Activated CD4-positive, alpha-beta T cell treated with anti-CD3 and anti-CD28 coated beads, Interleukin-2, amount 10 ng/mL, durations not matched to agents 7 days and 5 days (primary cell): ENCODE measurements around the gene CISD3. TPM values are rescaled to one million over a fixed set of nuclear protein-coding genes. Genes with fewer than 3 reads are reported as not detected.

Source experiments
- CTCF ChIA-PET: fragments of 350-600 bp; sonication (Branson Sonifier 250); formaldehyde crosslinking; loops from one replicate; lab custom pipeline; 2021; ENCODE audit warnings: antibody characterized with exemption; lab: Charles Lee
- POLR2A ChIA-PET: fragments of 350-600 bp; sonication (Branson Sonifier 250); formaldehyde crosslinking; loops from one replicate; lab custom pipeline; 2021; ENCODE audit warnings: antibody characterized with exemption; lab: Charles Lee
- DNase-seq: peaks from one replicate; pipeline ENCODE4 v3.0.0-alpha.2; 2020
- H3K27ac Mint-ChIP-seq: one replicate; pipeline ENCODE4 v1.8.0; 2021; ENCODE audit warnings: mild to moderate bottlenecking, moderate library complexity, mixed read lengths
- H3K27me3 Mint-ChIP-seq: one replicate; pipeline ENCODE4 v1.8.0; 2021; ENCODE audit warnings: mixed read lengths
- H3K36me3 Mint-ChIP-seq: one replicate; pipeline ENCODE4 v1.8.0; 2021; ENCODE audit warnings: low read depth, mixed read lengths
- H3K4me1 Mint-ChIP-seq: one replicate; pipeline ENCODE4 v1.8.0; 2021; ENCODE audit warnings: mixed read lengths
- H3K4me3 Mint-ChIP-seq: one replicate; pipeline ENCODE4 v1.8.0; 2021; ENCODE audit warnings: mild to moderate bottlenecking, moderate library complexity, mixed read lengths
- H3K9me3 Mint-ChIP-seq: one replicate; pipeline ENCODE4 v1.8.0; 2021; ENCODE audit warnings: mixed read lengths
- total RNA-seq, 2 experiments: library from RNA; stranded (reverse); gene quantifications; one replicate each; pipeline ENCODE4 v1.2.3, GENCODE V29; 2021

CISD3 gene, protein sequence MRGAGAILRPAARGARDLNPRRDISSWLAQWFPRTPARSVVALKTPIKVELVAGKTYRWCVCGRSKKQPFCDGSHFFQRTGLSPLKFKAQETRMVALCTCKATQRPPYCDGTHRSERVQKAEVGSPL
- 10 to 100 TPM; 45.7 to 46.3 TPM for total RNA-seq

DNA sequence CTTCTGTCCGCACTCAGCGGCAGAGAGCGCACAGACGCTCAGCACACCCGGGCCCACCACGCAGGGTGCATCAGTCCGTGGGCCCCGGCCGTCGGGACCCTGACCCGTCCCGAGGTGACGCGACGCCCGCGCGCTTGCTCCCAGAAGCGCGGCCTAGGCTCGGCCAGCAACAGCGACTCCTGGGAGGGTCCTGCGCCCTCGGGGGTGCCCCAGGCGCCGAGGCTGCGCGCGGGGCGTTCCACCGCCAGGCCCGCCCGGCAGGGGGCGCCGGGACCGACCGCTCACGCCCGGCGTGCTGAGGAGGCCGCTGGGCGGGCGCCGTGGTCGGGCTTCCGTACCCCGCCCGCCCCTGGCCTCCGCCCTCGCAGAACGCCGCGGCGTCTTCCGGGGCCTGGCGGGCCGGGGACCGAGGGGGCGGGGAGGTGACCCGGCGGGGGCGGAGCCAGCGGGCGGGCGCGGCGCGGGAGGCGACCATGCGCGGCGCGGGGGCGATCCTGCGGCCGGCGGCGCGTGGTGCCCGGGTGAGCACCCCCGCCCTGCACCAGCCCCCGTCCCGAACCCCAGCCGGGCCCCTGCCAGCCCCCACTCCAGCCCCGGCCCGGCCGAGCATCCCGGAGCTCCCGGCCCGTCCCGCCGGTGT is at the start of gene CISD3:
CISD3 (plus strand) TSS at position 456 of the 640 bp plus-strand sequence; CDS start at position 474, 18 bp downstream.
- Mint-ChIP-seq H3K9me3 (peaks cover 5% of the 10 kb centered on the region), H3K4me3 (peak within 1 kb of the TSS; percentile 97), H3K27ac (peak within 1 kb of the TSS; percentile 91), H3K36me3 (peaks cover 37% of the 10 kb centered on the region), H3K27me3 (no peaks in the 10 kb centered on the region), H3K4me1 (peaks cover 77% of the 10 kb centered on the region)
- ChIA-PET CTCF (interaction anchor here (0.5 to 2.3 kb wide), 7 partner anchors 11 to 303 kb away, joined by 3 to 16 read pairs (median 4); no protein-coding TSS in a partner anchor), POLR2A (no interaction called here)
- DNase-seq: peak; percentile 85

DNA sequence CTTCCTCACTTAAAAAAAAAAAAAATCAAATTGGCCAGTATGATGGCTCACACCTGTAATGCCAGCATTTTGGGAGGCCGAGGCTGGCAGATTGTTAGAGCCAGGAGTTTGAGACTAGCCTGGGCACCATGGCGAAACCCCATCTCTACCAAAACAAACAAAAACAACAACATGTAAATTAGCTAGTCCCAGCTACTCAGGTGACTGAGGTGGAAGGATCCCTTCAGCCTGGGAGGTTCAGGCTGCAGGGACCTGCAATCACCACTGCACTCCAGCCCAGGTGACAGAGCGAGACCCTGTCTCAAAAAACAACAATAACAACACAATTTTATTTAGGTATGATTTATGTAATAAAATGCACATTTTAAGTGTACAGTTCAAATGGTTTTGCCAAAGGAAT is 49.0 kb upstream of the CISD3 start:
- ChIA-PET CTCF (interaction anchor here (1.2 kb wide), 1 partner anchor 54 kb away, joined by 7 read pairs; no protein-coding TSS in a partner anchor), POLR2A (interaction anchor here (0.6 kb wide), 1 partner anchor 20 kb away, joined by 4 read pairs; no protein-coding TSS in a partner anchor)
- H3K27me3 Mint-ChIP-seq: peaks cover 2% of the 10 kb centered on the region
- DNase-seq: no peak
- H3K9me3 Mint-ChIP-seq: no peaks in the 10 kb centered on the region
- no peak overlapping the region for H3K27ac Mint-ChIP-seq
- H3K4me1 Mint-ChIP-seq: peaks cover 16% of the 10 kb centered on the region
- no peaks in the 10 kb centered on the region for H3K36me3 Mint-ChIP-seq
- H3K4me3 Mint-ChIP-seq: no peak overlapping the region

DNA sequence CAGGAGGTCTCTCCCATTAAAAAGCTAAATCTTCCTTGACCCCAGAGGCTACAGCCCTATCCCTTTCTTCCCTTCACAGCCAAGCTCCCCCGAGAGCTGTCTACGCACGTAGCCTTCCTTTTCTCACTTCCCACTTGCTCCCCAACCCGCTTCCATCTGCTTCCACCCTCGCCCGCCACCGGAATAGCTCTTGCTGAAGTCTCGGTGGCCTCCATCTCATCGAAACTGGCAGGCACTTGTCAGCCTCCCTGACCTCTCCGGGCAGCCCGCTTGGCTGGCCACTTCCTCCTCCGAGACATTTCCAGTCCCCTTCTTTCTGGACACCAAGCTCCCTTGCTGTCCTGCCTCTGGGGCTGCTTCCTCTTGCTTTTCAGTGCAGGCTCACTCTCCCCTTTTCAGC is 44.6 kb upstream of the CISD3 start:
- no peak overlapping the region for H3K4me3 Mint-ChIP-seq
- H3K9me3 Mint-ChIP-seq: no peaks in the 10 kb centered on the region
- H3K4me1 Mint-ChIP-seq: no peaks in the 10 kb centered on the region
- POLR2A ChIA-PET: no interaction called here
- CTCF ChIA-PET: interaction anchor here (1.0 to 1.2 kb wide), 2 partner anchors 9 to 49 kb away, joined by 3 to 4 read pairs; no protein-coding TSS in a partner anchor
- H3K27ac Mint-ChIP-seq: peak overlapping the region; percentile 51
- no peak for DNase-seq
- H3K36me3 Mint-ChIP-seq: no peaks in the 10 kb centered on the region
- H3K27me3 Mint-ChIP-seq: peaks cover 2% of the 10 kb centered on the region

DNA sequence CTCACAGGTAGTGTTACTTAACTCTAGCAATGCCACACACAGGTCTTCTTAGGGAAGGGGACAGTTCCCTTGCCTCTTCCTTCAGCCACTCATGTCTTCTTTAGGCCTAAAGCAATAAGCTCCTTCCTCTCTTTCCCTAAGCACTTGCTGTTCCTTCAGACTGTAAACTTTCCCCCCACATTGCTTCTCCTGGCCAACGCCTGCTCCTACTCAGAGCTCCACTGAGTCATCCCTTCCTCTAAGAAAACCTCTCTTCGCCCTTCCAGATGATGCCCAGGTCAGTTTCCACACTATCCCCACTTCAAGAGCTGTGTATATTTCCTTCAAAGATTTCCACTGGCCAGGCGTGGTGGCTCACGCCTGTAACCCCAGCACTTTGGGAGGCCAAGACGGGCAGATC is 42.9 kb upstream of the CISD3 start:
- H3K9me3 Mint-ChIP-seq: no peaks in the 10 kb centered on the region
- POLR2A ChIA-PET: no interaction called here
- no peak for DNase-seq
- no peak overlapping the region for H3K27ac Mint-ChIP-seq
- CTCF ChIA-PET: interaction anchor here (0.6 to 1.5 kb wide), 8 partner anchors 9 to 369 kb away, joined by 3 to 6 read pairs (median 4); no protein-coding TSS in a partner anchor
- H3K36me3 Mint-ChIP-seq: no peaks in the 10 kb centered on the region
- H3K4me1 Mint-ChIP-seq: no peaks in the 10 kb centered on the region
- H3K27me3 Mint-ChIP-seq: peaks cover 2% of the 10 kb centered on the region
- H3K4me3 Mint-ChIP-seq: no peak overlapping the region

DNA sequence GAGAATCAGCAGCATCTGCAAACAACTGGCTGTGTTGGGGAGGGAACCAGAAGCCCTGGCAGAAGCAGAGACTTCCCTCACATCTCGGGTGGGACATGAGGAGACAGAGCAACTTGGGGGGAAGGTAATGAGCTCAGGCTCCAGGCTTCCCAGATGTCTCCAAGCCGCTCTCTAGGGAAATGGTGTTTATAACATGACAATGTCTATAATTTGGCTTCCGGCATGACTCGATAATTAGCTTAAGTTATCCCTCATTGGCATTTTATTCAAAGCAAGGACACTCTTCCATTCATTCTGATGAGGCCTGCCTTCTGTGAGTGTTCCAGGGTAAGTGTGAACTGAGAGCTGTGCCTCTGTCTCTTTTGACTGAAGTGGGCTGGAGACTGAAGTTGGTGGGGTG is 39.8 kb upstream of the CISD3 start:
- ChIA-PET POLR2A (interaction anchor here (0.6 kb wide), 1 partner anchor 73 kb away, joined by 3 read pairs; no protein-coding TSS in a partner anchor), CTCF (interaction anchor here (1.3 to 3.0 kb wide), 4 partner anchors 13 to 45 kb away, joined by 3 to 14 read pairs (median 6); no protein-coding TSS in a partner anchor)
- Mint-ChIP-seq H3K27me3 (peaks cover 5% of the 10 kb centered on the region), H3K4me1 (no peaks in the 10 kb centered on the region), H3K9me3 (no peaks in the 10 kb centered on the region), H3K27ac (no peak overlapping the region), H3K4me3 (no peak overlapping the region), H3K36me3 (no peaks in the 10 kb centered on the region)
- no peak for DNase-seq

DNA sequence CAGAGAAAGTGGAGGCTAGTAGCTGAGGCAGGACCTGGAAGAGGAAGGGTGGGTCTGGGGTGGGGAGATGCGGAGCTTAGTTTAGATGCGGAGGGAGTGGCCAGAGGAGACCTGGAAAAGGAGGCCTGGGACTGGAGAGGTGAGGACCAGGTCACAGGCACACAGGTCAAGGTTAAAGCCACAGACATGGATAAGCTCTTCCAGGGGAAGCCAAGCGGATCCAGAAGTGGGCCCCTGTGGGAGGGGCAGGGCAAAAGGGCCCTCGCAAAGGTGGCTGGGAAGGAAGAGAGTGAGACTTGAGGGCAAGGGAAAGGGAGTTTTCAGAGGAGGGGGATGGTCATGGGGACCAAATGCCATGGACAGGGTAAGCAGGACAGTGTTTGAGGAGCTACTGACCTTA is 39.0 kb upstream of the CISD3 start:
- Mint-ChIP-seq H3K36me3 (no peaks in the 10 kb centered on the region), H3K27me3 (peaks cover 3% of the 10 kb centered on the region), H3K9me3 (no peaks in the 10 kb centered on the region), H3K4me3 (no peak overlapping the region), H3K27ac (no peak overlapping the region), H3K4me1 (peaks cover 6% of the 10 kb centered on the region)
- ChIA-PET CTCF (interaction anchor here (1.0 to 3.0 kb wide), 4 partner anchors 14 to 44 kb away, joined by 3 to 14 read pairs (median 4); partner anchors contain the start of gene EPOP), POLR2A (interaction anchor here (0.6 kb wide), 1 partner anchor 72 kb away, joined by 3 read pairs; no protein-coding TSS in a partner anchor)
- no peak for DNase-seq

DNA sequence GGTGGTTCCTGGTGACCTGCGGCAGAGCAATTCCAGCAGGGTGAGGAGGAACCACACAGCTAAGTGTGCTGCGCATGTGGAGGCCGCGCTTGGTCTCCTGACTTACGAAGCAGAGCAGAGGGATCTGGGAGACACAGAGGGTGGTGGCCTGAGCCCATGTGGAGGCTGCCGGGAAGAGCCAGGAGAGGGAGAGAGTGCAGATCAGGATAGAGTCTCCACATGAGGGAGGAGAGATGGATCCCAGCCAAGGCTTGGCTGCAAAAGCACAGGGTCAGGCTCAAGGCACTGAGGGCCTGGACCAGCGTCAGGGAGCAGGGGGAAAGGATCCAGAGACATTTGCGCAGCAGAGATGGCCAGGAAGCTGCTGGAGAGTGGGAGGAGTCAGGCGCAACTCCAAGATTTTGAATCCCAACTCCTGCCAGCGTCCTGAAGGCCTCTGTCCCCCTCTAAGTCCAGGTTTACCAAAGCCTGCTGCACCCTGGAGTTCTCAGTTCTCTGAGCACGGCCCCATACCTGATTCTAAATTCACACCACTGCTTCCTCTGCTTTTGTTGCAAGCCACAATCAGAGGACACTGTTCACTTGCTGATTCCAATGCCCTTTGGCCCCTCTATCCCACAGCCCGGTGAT is 36.3 kb upstream of the CISD3 start:
- Mint-ChIP-seq H3K4me1 (peaks cover 24% of the 10 kb centered on the region), H3K27me3 (peaks cover 3% of the 10 kb centered on the region), H3K27ac (no peak overlapping the region), H3K36me3 (no peaks in the 10 kb centered on the region), H3K4me3 (no peak overlapping the region), H3K9me3 (no peaks in the 10 kb centered on the region)
- ChIA-PET POLR2A (no interaction called here), CTCF (no interaction called here)
- no peak for DNase-seq

DNA sequence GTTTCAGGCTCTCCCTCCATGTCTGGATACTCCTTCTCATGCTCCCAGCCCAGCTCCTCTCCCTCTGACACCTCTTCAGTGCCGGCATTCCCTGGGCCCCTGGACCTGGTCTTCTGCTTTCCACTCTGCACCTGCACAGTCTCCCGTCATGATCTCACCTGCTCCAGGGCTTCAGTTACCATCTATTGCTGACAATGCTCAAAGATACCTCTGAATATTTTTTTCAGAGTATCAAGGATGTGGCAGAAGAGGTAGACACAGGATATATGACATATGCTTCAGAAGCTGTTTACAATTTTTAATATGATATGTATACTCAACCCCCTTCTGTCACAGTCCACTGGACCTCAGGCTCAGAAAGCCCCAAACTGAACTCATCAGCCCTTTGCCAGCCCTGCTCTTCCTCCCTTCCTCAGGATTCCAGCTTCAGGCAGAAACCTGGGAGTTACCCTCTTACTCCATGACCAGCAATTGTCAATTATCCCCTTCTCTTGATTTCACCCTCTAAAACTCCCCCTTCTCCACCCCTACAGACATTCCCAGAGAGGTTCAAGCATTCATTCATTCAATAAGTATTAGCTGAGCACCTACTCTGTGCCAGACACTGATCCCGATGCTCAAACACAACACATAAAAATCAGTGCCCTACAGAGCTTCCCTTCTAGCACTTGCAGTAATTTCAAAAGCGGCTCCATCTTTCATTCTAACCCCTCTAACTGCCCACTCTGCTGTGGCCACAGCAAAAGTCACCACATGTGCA is 32.9 kb upstream of the CISD3 start:
- Mint-ChIP-seq H3K27ac (peak overlapping the region; percentile 62), H3K4me1 (peaks cover 45% of the 10 kb centered on the region), H3K36me3 (no peaks in the 10 kb centered on the region), H3K27me3 (peaks cover 3% of the 10 kb centered on the region), H3K9me3 (no peaks in the 10 kb centered on the region), H3K4me3 (no peak overlapping the region)
- DNase-seq: no peak
- POLR2A ChIA-PET: no interaction called here
- CTCF ChIA-PET: interaction anchor here (0.6 to 1.6 kb wide), 7 partner anchors 10 to 474 kb away, joined by 3 to 5 read pairs (median 3); no protein-coding TSS in a partner anchor

DNA sequence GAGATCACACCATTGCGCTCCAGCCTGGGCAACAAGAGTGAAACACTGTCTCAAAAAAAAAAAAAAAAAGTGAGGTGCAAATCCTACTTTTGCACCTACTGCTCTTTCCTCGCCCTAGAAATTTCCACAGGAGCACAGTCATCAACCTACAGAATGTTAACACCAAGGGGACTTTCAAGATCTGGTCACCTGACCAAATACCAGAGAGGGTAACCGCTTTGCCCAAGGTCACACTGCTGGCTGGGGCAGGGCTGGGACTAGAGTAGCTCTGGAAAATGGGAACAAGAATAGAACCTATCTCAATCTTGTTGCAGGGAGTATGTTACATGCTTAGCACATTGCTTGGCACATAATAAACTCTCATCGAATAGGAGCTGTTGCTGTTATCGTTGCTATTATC is 31.4 kb upstream of the CISD3 start:
- Mint-ChIP-seq H3K4me1 (peaks cover 45% of the 10 kb centered on the region), H3K27ac (no peak overlapping the region), H3K4me3 (no peak overlapping the region), H3K9me3 (no peaks in the 10 kb centered on the region), H3K36me3 (no peaks in the 10 kb centered on the region), H3K27me3 (no peaks in the 10 kb centered on the region)
- no peak for DNase-seq
- POLR2A ChIA-PET: no interaction called here
- CTCF ChIA-PET: interaction anchor here (0.6 to 1.2 kb wide), 4 partner anchors 12 to 1211 kb away, joined by 3 to 6 read pairs (median 4); no protein-coding TSS in a partner anchor

DNA sequence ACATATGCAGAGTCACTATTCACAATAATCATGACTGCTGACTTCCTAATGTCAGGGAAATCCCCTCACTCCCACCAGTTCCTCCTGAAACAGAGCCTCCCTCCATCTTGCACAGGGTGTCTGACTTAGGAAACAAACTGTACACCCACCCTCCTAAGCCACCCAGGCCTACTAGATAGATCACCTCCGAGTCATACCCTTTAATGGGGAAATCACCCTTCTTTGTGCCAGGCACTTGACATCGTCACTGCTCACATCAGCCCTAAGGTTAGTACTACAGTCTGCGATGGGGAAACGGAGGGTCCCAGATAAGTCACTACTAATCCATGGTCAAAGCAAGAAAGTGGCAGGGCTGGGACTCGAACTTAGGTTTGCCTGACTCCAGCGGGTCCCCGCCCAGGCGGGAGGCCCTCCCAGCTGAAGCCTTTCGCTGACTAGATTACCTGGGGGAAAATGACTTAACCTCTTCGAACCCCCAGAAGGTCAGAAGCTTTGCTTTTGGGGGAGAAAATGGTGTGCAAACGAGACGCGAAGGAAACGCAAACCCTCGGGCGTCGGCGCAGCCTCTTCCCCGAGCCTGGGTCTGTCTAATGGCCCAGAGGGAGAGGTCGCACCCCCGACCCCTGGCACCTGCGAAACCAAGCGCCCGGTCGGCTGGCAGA is 28.5 kb upstream of the CISD3 start:
- CTCF ChIA-PET: interaction anchor here (1.0 to 2.0 kb wide), 3 partner anchors 9 to 27 kb away, joined by 3 to 5 read pairs (median 5); no protein-coding TSS in a partner anchor

DNA sequence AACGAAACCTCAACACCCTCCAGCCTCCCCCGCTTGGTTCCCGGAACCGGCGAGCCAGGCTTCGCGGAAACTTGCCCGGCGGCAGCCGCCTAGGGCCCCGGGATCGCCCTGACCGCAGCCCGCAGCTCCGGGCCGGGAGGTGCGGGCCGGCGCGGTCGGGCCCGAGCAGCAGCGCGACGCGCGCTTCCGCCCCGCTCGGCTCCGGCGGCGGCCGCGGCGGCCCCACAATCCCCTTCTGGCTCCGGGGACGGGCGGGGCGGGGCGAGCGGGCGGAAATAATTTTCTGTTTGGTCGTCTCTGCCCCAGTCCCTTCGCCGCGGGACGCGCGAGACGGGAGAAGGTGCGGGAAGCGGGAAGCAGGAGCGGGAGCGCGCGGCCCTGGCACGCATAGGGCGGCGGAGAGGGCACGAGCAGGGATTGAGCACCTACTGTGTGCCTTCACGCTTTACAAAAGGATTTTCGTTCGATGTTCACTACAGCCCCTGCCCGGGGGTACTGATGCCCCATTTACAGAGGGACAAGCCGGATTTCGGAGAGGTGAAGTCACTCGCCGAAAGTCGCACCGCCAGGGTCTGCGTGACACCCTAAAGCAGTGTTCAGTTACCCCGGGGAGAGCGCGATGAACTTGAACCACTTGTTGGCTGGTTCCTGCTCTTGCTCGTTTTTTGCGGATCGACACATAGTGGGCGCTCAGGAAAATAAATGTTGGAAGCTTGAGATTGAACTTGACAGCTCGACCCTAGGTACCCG is 27.8 kb upstream of the CISD3 start:
- H3K36me3 Mint-ChIP-seq: peaks cover 12% of the 10 kb centered on the region
- ChIA-PET CTCF (interaction anchor here (1.0 to 2.0 kb wide), 3 partner anchors 8 to 26 kb away, joined by 3 to 5 read pairs (median 5); no protein-coding TSS in a partner anchor), POLR2A (no interaction called here)
- peak overlapping the region; percentile 93 for H3K4me3 Mint-ChIP-seq
- H3K27me3 Mint-ChIP-seq: no peaks in the 10 kb centered on the region
- peak overlapping the region; percentile 98 for H3K27ac Mint-ChIP-seq
- no peaks in the 10 kb centered on the region for H3K9me3 Mint-ChIP-seq
- DNase-seq: peak; percentile 84
- H3K4me1 Mint-ChIP-seq: peaks cover 45% of the 10 kb centered on the region

More for the DNA sequence above, 28.5 kb upstream of the CISD3 start:
- Mint-ChIP-seq H3K27ac (peak overlapping the region; percentile 95), H3K36me3 (peaks cover 8% of the 10 kb centered on the region), H3K4me3 (peak overlapping the region; percentile 75), H3K27me3 (no peaks in the 10 kb centered on the region), H3K4me1 (peaks cover 46% of the 10 kb centered on the region), H3K9me3 (no peaks in the 10 kb centered on the region)
- DNase-seq: peak; percentile 58
- POLR2A ChIA-PET: no interaction called here
